HG03575 (cell line): ENCODE measurements around the gene SPIRE2.

Experiments
- ATAC-seq: cut with Tn5 transposase; IDR thresholded peaks from one replicate; pipeline ENCODE4 v1.9.1; 2021; ENCODE audit not compliant: unreplicated experiment, insufficient number of reproducible peaks, low FRiP score; ENCODE audit errors: extremely low read depth

Gene SPIRE2

GRCh38 chr16:89890200-89890599, 61.9 kb downstream of the SPIRE2 start:
- no peak for ATAC-seq

- ATAC-seq: no peak
Observed at GRCh38 chr16:89890886-89891657, 62.8 kb downstream of the SPIRE2 start.

GRCh38 chr16:89892055-89892630, 63.9 kb downstream of the SPIRE2 start:
- ATAC-seq: no peak

DNA sequence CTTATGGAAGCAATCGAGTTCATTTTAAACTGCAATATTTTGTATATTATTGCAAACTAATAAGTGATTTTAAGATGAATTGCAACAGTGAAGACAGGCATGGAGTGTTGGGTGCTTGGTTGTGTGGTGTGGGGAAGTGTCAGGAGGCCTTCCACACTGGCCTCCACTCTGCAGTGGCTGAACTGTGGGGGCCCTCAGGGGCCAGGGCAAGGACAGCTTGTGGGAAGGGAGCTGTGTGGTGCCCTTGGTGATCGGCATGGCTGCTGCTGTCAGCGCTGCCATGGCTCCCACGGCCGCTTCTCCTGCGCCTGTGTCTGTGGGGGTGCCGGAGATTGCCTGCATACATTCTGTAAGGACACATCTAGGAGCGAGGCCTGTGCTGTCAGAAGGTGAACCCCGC, 64.4 kb downstream of the SPIRE2 start:
- ATAC-seq: no peak

GRCh38 chr16:89893642-89894548, 65.6 kb downstream of the SPIRE2 start:
- no peak for ATAC-seq

DNA sequence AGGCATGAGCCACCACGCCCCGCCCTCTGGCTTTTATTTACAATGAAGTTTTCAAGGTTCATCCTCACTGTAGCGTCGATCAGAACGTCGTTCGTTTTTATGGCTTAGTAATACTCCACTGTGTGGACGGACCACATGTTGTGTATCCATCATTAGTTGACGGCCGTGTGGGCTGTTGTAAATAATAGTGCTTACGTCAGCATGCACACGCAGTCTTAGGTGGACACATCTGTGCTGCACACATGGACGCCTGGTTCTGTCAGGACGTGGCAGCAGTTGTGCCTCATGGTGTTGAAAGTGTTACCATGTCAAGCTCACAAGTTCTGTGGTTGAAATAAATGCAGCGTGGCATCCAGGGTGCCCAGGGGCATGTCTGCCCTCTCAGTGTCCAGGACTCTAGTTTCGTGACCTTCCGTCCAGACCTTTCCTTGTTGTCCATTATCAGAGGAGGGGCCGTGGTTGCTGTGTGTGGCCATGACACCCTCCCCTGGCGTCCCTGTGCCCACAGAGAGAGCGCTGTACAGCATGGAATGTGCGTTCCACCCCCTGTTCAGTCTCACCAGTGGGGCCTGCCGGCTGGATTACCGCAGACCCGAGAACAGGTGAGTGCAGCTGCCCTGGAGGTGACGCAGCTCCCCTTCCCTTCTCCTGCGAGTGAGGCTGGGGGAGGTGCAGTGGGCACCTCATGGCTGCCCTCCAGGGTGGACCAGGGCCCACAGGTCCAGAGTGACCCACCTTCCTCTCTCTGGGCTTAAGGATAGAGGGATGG, 67.4 kb downstream of the SPIRE2 start:
- ATAC-seq: no peak

DNA sequence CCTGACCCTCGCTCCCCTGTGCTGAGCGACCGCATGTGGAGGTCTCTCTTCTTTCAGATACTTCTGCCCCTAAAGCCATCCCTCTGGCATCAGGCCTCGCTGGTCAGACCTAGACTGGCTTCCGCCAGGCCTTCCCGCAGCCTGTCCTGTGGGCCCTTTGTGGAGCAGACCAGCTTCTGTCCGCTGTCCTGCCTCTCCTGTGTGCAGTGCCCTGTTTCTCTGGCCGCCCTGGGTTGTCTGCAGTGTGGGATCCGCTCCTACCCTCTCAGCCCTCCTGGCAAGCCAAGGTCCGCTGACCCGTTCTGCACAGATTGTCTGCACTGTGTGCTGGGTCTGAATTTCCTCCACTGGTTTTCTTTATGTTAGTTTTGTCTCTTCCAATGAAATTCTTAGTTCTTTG, 68.9 kb downstream of the SPIRE2 start:
- no peak for ATAC-seq

- no peak for ATAC-seq
Observed at GRCh38 chr16:89898201-89898967, 70.1 kb downstream of the SPIRE2 start.

DNA sequence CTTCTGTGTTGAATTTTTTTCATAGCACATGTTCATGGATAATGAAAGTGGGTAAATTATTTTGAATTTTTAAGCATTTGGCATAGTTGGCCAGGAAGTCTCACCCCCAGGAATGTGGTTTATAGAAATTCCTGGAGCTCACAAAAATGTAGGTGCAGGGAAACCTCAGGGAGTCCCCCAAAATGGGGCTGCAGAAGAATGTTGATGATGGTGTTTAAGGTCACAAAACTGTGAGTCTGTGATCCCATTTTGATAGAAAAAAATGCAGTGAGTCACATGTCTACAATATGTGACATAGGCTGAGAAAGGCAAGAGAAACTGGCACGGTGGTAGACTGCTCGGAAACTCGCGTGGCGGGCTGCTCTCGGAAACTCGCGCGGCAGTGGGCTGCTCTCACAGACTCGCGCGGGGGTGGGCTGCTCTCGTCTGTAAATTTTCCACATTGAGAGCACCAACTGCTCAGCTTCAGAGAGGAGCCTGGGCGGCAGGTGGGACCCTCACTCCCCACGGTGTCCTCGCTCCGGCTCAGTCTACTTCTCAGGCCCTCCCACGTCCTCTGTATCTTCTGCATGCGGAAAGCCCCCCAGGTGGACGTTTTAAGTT, 71.7 kb downstream of the SPIRE2 start:
- no peak for ATAC-seq

GRCh38 chr16:89900885-89901284, 72.6 kb downstream of the SPIRE2 start:
- ATAC-seq: no peak

- no peak for ATAC-seq
Observed at GRCh38 chr16:89902980-89903379, 74.7 kb downstream of the SPIRE2 start.

- no peak for ATAC-seq
Observed at GRCh38 chr16:89903908-89904515, 75.7 kb downstream of the SPIRE2 start.

DNA sequence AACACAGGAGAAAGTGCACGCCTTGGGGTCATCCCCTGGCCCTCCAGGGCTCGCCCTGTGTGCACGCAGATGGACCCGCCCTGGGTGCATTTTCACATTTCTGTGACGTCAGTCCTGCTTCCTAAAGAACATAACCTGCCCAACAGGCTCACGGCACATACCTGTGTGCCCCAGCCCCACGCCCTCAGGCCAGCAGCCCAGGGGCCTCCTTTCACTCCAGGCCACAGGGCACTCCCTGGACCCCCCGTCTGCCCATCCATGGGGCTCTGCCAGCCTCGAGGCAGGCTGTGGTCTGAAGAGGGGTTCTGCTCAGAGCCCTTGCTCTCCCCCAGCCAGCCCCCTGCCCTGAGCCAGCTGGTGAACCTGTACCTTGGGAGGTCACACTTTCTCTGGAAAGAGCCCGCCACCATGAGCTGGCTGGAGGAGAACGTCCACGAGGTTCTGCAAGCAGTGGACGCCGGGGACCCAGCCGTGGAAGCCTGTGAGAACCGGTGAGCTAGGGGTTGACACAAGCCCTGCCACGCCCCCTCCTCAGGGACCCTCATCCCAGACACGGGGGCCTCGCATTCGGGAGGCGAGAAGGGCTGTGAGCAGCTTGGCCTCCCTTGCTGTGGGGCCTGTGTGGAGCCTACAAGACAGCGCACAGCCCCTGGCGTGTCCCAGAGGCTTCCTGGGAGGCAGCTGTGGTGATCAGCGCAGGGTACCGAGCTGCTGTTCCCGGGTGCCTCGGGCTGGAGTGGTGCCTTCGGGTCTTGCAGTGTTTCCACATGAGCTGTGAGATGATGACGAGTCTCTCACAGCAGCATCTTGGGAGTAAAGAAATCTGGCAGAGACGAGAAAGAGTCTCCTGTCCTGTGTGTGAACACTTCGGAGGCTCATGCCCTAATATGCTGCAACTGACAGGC, 76.6 kb downstream of the SPIRE2 start:
- no peak for ATAC-seq

- ATAC-seq: no peak
Observed at GRCh38 chr16:89905511-89906139, 77.3 kb downstream of the SPIRE2 start.

- ATAC-seq: no peak
Observed at GRCh38 chr16:89906140-89907025, 78.1 kb downstream of the SPIRE2 start.
